Neuronal stem cell (in vitro differentiated cells): ENCODE measurements around the gene PCBP3.

ENCODE experiments used
- DNase-seq: peaks from one replicate; pipeline ENCODE4 v3.0.0-alpha.2; 2013; ENCODE audit warnings: low spot score
- H2AFZ ChIP-seq: one replicate; pipeline ENCODE4 v1.6.1; 2013; ENCODE audit warnings: mild to moderate bottlenecking, low read length, inconsistent platforms
- H2AK5ac ChIP-seq: 2 replicates; pipeline ENCODE4 v1.6.1; 2013; ENCODE audit warnings: low read depth, mild to moderate bottlenecking, inconsistent platforms, low read length, moderate library complexity, mixed read lengths
- H2BK120ac ChIP-seq: 2 replicates; pipeline ENCODE4 v1.6.1; 2013; ENCODE audit warnings: low read depth, mild to moderate bottlenecking, inconsistent platforms, low read length, moderate library complexity, mixed read lengths
- H2BK12ac ChIP-seq: one replicate; pipeline ENCODE4 v1.6.1; 2013; ENCODE audit warnings: low read length, inconsistent platforms
- H2BK15ac ChIP-seq: 2 replicates; pipeline ENCODE4 v1.6.1; 2013; ENCODE audit warnings: mild to moderate bottlenecking, low read length, inconsistent platforms, mixed read lengths
- H2BK5ac ChIP-seq: one replicate; pipeline ENCODE4 v1.6.1; 2013; ENCODE audit warnings: inconsistent platforms, mild to moderate bottlenecking, low read length, moderate library complexity
- H3K14ac ChIP-seq: one replicate; pipeline ENCODE4 v1.6.1; 2013; ENCODE audit warnings: low read length, inconsistent platforms
- H3K18ac ChIP-seq: 2 replicates; pipeline ENCODE4 v1.6.1; 2013; ENCODE audit warnings: low read length, inconsistent platforms
- H3K23ac ChIP-seq: 2 replicates; pipeline ENCODE4 v1.6.1; 2013; ENCODE audit warnings: low read depth, mild to moderate bottlenecking, mixed read lengths, low read length, inconsistent platforms; ENCODE audit not compliant: poor library complexity
- H3K27ac ChIP-seq: replicated peaks from 3 replicates; pipeline ENCODE4 v1.5.1; 2013; ENCODE audit warnings: low read length, inconsistent platforms
- H3K27me3 ChIP-seq, 3 experiments: 2 replicates each; pipeline ENCODE4 v1.6.1; 2013; ENCODE audit warnings: low read length in 3 of 3, mild to moderate bottlenecking in 2 of 3, inconsistent platforms in 1 of 3, low read depth in 1 of 3, mixed read lengths in 1 of 3, moderate library complexity in 1 of 3; ENCODE audit not compliant: control insufficient read depth in 3 of 3, insufficient read depth in 3 of 3
- H3K36me3 ChIP-seq, 2 donors: replicated peaks in 1 of 2; 2 replicates each; pipeline ENCODE4 v1.6.1; 2013; ENCODE audit warnings: low read length in 2 of 2; ENCODE audit not compliant: control insufficient read depth in 2 of 2, insufficient read depth in 2 of 2
- H3K4ac ChIP-seq: 2 replicates; pipeline ENCODE4 v1.6.1; 2013; ENCODE audit warnings: inconsistent platforms, mild to moderate bottlenecking, low read length, moderate library complexity
- H3K4me1 ChIP-seq, 2 donors: 1 replicate in 1 of 2; 2 replicates in 1 of 2; pipeline ENCODE4 v1.6.1; 2013; ENCODE audit warnings: low read length in 2 of 2, low read depth in 1 of 2; ENCODE audit not compliant: control insufficient read depth in 2 of 2, insufficient read depth in 1 of 2
- H3K4me2 ChIP-seq: one replicate; pipeline ENCODE4 v1.6.1; 2013; ENCODE audit warnings: mild to moderate bottlenecking, low read length, inconsistent platforms; ENCODE audit not compliant: insufficient read depth, poor library complexity, severe bottlenecking
- H3K4me3 ChIP-seq, 2 donors: 2 replicates each; pipeline ENCODE4 v1.5.1; 2013; ENCODE audit warnings: low read length in 2 of 2, mild to moderate bottlenecking in 2 of 2, inconsistent platforms in 1 of 2, moderate library complexity in 1 of 2
- H3K79me1 ChIP-seq: one replicate; pipeline ENCODE4 v1.6.1; 2013; ENCODE audit warnings: low read depth, mild to moderate bottlenecking, inconsistent platforms, low read length, moderate library complexity
- H3K9ac ChIP-seq: one replicate; pipeline ENCODE4 v1.6.1; 2013; ENCODE audit warnings: mild to moderate bottlenecking, low read depth, low read length, inconsistent platforms; ENCODE audit not compliant: poor library complexity
- H3K9me3 ChIP-seq, 2 donors: replicated peaks in 1 of 2; 2 replicates each; pipeline versions ENCODE3 to v1.6.1; 2013; ENCODE audit warnings: low read length in 2 of 2, mild to moderate bottlenecking in 2 of 2, inconsistent platforms in 1 of 2, low read depth in 1 of 2, mixed read lengths in 1 of 2, moderate library complexity in 1 of 2; ENCODE audit not compliant: control insufficient read depth in 2 of 2, insufficient read depth in 1 of 2
- H4K8ac ChIP-seq: one replicate; pipeline ENCODE4 v1.6.1; 2013; ENCODE audit warnings: low read depth, mild to moderate bottlenecking, inconsistent platforms, low read length, moderate library complexity
- H4K91ac ChIP-seq: one replicate; pipeline ENCODE4 v1.6.1; 2013; ENCODE audit warnings: low read length, low read depth, mild to moderate bottlenecking, inconsistent platforms; ENCODE audit not compliant: poor library complexity
- WGBS, 2 donors: extraction: QIAGEN DNeasy Blood & Tissue Kit; methylation state at CpG; one replicate each; pipeline ENCODE4 v1.1.7; 2013; ENCODE audit warnings: missing lambda C conversion rate in 2 of 2, mixed read lengths in 1 of 2; ENCODE audit not compliant: insufficient read length in 2 of 2, insufficient replicate concordance in 1 of 2; ENCODE audit errors: extremely low coverage in 2 of 2; 5-methylcytosine and 5-hydroxymethylcytosine counted together

Gene PCBP3

DNA sequence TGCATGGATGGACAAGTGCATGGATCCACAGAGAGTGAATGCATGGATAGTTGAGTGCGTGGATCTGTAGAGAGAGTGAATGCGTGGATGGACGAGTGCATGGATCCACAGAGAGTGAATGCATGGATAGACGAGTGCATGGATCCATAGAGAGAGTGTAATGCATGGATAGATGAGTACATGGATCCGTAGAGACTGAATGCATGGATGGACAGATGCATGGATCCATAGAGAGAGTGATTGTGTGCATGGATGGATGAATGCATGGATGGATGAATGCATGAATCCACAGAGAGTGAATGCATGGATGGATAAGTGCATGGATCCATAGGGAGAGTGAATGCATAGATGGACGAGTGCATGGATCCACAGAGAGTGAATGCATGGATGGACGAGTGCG lies 153.8 kb downstream of the PCBP3 start:
- no peak overlapping the region for H3K18ac ChIP-seq
- H2BK120ac ChIP-seq: no peak overlapping the region
- no peak overlapping the region for H3K4ac ChIP-seq
- no peaks in the 10 kb centered on the region for H3K79me1 ChIP-seq
- peak overlapping the region; percentile 60 for H3K9ac ChIP-seq
- H2BK5ac ChIP-seq: no peak overlapping the region
- no peak overlapping the region for H3K14ac ChIP-seq
- no peak overlapping the region for H2BK12ac ChIP-seq
- peaks cover 0 to 4% of the 10 kb centered on the region in 2 donors for H3K9me3 ChIP-seq
- no peak overlapping the region for H2AK5ac ChIP-seq
- no peak overlapping the region for H3K4me3 ChIP-seq
- no peak for DNase-seq
- H3K27me3 ChIP-seq: peaks cover 0 to 4% (median 2%) of the 10 kb centered on the region in 3 experiments
- H3K23ac ChIP-seq: no peak overlapping the region
- H2AFZ ChIP-seq: no peak overlapping the region
- no peak overlapping the region for H2BK15ac ChIP-seq
- WGBS, 2 donors: no CpG with 5 or more reads among the region's 8 CpGs
- H3K4me1 ChIP-seq: no peaks in the 10 kb centered on the region
- H3K4me2 ChIP-seq: no peak overlapping the region
- no peak overlapping the region for H4K8ac ChIP-seq
- H3K36me3 ChIP-seq: no peaks in the 10 kb centered on the region
- no peak overlapping the region for H4K91ac ChIP-seq
- H3K27ac ChIP-seq: no peak overlapping the region

DNA sequence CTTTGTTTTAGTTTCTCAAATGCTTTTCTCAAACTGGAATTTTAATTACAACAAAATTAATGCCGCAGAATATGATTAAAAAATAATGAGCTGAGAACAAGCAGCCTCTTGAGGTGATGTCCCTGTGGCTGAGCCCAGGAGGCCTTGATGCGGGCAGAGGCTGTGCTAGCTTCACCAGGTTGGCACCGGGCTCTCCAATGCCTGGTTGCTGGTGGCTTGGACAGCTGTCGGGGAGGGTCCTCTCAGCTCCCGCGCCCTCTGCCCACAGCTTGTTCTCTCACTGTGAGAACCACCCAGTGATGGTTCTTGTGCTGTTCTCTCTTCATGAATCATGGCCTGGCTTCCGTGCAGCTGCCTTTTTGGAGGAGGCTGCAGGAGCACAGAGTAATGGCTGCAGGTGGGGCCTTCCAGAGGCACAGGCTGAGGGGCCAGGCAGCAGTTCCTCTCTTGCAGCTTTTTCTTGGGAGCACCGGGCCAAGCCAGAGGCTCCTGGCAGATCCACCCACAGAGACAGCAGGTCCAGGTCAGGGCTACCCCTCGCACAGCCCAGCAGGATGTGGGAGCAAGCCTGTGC lies 156.3 kb downstream of the PCBP3 start:
- no CpG with 5 or more reads among the region's 9 CpGs for WGBS, 2 donors
- peak overlapping the region; percentile 50 for H3K9ac ChIP-seq

DNA sequence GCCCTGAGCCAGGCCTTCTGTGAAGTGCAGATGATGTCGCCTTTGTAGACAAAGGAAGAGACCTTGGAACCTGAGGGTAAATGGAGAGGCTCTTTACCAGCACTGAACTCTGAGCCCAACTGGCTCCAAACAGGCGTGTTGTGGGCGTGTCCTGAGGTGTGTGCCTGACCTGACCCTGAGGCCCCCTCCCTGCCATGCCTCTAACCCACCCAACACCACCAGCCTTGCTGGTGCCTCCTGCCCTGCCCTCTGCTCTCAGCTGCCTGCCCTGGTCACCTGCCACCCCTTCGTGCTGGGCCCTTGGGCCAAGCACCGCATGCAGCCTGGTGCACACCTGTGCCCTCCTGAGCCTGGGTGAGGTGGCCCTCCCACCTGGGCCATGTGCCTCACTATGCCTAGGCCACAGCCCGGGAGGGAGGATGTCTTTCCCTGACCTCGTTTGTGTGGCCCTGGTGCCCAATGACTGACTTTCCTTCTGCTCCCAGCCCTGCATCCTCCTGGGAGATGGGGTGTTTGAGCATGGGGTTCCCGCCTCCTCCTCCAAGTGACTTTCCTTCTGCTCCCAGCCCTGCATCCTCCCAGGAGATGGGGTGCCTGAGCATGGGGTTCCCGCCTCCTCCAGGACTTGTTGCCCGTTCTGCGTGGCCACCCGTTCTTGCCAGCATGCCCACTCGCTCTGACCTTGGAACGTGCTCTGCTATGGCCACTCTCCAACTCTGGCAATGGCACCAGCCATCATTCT lies 157.0 kb downstream of the PCBP3 start:
- no peak for DNase-seq
- peak overlapping the region; percentile 73 for H2BK12ac ChIP-seq
- H3K18ac ChIP-seq: peak overlapping the region; percentile 86
- peaks cover 0 to 4% of the 10 kb centered on the region in 2 donors for H3K9me3 ChIP-seq
- no peak overlapping the region for H2AFZ ChIP-seq
- no peaks in the 10 kb centered on the region for H3K36me3 ChIP-seq
- H2BK5ac ChIP-seq: peak overlapping the region; percentile 13
- H2BK15ac ChIP-seq: peak overlapping the region; percentile 81
- H3K4me3 ChIP-seq: no peak overlapping the region
- H4K91ac ChIP-seq: peak overlapping the region; percentile 33
- H3K4me2 ChIP-seq: no peak overlapping the region
- H3K4me1 ChIP-seq: peaks cover 0 to 6% of the 10 kb centered on the region in 2 donors
- H3K79me1 ChIP-seq: no peaks in the 10 kb centered on the region
- H3K14ac ChIP-seq: peak overlapping the region; percentile 42
- H3K9ac ChIP-seq: peak overlapping the region; percentile 47
- H4K8ac ChIP-seq: no peak overlapping the region
- no CpG with 5 or more reads among the region's 14 CpGs for WGBS, 2 donors
- H3K4ac ChIP-seq: no peak overlapping the region
- H2BK120ac ChIP-seq: no peak overlapping the region
- peak overlapping the region; percentile 36 for H2AK5ac ChIP-seq
- H3K27me3 ChIP-seq: peaks cover 0 to 3% (median 2%) of the 10 kb centered on the region in 3 experiments
- no peak overlapping the region for H3K27ac ChIP-seq
- peak overlapping the region; percentile 81 for H3K23ac ChIP-seq

More for the DNA sequence above, 156.3 kb downstream of the PCBP3 start:
- Histone ChIP-seq H2BK120ac (no peak overlapping the region), H3K23ac (no peak overlapping the region), H4K91ac (no peak overlapping the region), H3K79me1 (no peaks in the 10 kb centered on the region), H2BK12ac (no peak overlapping the region), H2BK5ac (peak overlapping the region; percentile 13), H3K9me3 (peaks cover 0 to 4% of the 10 kb centered on the region in 2 donors), H2AK5ac (peak overlapping the region; percentile 36), H3K27me3 (peaks cover 0 to 2% (median 1%) of the 10 kb centered on the region in 3 experiments), H3K4me2 (no peak overlapping the region), H3K4ac (no peak overlapping the region), H3K36me3 (no peaks in the 10 kb centered on the region), H3K4me3 (no peak overlapping the region), H3K27ac (no peak overlapping the region), H2AFZ (no peak overlapping the region), H2BK15ac (no peak overlapping the region), H3K14ac (no peak overlapping the region), H4K8ac (no peak overlapping the region), H3K4me1 (peaks cover 0 to 5% of the 10 kb centered on the region in 2 donors), H3K18ac (peak overlapping the region; percentile 63)
- no peak for DNase-seq
